ENCODE data around the gene LSM2. TPM values are rescaled to one million over a fixed set of nuclear protein-coding genes. Genes with fewer than 3 reads are reported as not detected.
A peak's percentile ranks its signal among the peaks of the same experiment; 100 is the strongest.

The LSM2 gene
- total and polyA plus RNA-seq, 9 of the 15 experiments (the other 6 are each of a cell fraction or from before 2014, with no cell fraction given) = 154 to 407 (median 223) TPM

GRCh38 chr6:31834367-31835250 lies 27.8 kb upstream of the LSM2 start (continued):
- TF ChIP-seq, protein P1, sequence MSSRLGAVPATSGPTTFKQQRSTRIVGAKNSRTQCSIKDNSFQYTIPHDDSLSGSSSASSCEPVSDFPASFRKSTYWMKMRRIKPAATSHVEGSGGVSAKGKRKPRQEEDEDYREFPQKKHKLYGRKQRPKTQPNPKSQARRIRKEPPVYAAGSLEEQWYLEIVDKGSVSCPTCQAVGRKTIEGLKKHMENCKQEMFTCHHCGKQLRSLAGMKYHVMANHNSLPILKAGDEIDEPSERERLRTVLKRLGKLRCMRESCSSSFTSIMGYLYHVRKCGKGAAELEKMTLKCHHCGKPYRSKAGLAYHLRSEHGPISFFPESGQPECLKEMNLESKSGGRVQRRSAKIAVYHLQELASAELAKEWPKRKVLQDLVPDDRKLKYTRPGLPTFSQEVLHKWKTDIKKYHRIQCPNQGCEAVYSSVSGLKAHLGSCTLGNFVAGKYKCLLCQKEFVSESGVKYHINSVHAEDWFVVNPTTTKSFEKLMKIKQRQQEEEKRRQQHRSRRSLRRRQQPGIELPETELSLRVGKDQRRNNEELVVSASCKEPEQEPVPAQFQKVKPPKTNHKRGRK (tag; IDR thresholded peaks at IDR 0.05) = no peak
- TF ChIP-seq FOXM1 (IDR thresholded peaks at IDR 0.05; ENCODE audit: low read depth) (peak; percentile 75; the same call in 1 of the 2 replicates), FOXM1 (CRISPR knock-in tag; IDR thresholded peaks at IDR 0.05; ENCODE audit: low read depth) (peak; percentile 95; the same call in 1 of the 2 replicates), POLR3A (IDR thresholded peaks at IDR 0.05; ENCODE audit: borderline replicate concordance, extremely low read depth, insufficient read depth, insufficient read length) (no peak), HMG20A (CRISPR knock-in tag; conservative IDR thresholded peaks at IDR 0.05) (no peak), POU5F1 (IDR thresholded peaks at IDR 0.05; ENCODE audit: borderline replicate concordance, low read depth, low read length, partially characterized antibody) (peak; percentile 33), KDM2B (CRISPR knock-in tag; IDR thresholded peaks at IDR 0.05) (peak; percentile 80), ZC3H4 (CRISPR knock-in tag; IDR thresholded peaks at IDR 0.05; ENCODE audit: borderline replicate concordance) (peak; percentile 69), PRMT5 (CRISPR knock-in tag; IDR thresholded peaks at IDR 0.05) (no peak), HSF4 (CRISPR knock-in tag; IDR thresholded peaks at IDR 0.05; ENCODE audit: borderline replicate concordance) (no peak; the same call in 1 of the 2 replicates), SMARCC2 (IDR thresholded peaks at IDR 0.05; ENCODE audit: low read depth) (peak; percentile 64), CXXC5 (CRISPR knock-in tag; IDR thresholded peaks at IDR 0.05) (peak; percentile 99), ZNF24 (IDR thresholded peaks at IDR 0.05) (peak; percentile 53; the same call in 1 of the 2 replicates), PURB (CRISPR knock-in tag; IDR thresholded peaks at IDR 0.05; ENCODE audit: low read depth) (no peak), THAP12 (CRISPR knock-in tag; IDR thresholded peaks at IDR 0.05) (peak; percentile 96)
- TF ChIP-seq, protein P2, sequence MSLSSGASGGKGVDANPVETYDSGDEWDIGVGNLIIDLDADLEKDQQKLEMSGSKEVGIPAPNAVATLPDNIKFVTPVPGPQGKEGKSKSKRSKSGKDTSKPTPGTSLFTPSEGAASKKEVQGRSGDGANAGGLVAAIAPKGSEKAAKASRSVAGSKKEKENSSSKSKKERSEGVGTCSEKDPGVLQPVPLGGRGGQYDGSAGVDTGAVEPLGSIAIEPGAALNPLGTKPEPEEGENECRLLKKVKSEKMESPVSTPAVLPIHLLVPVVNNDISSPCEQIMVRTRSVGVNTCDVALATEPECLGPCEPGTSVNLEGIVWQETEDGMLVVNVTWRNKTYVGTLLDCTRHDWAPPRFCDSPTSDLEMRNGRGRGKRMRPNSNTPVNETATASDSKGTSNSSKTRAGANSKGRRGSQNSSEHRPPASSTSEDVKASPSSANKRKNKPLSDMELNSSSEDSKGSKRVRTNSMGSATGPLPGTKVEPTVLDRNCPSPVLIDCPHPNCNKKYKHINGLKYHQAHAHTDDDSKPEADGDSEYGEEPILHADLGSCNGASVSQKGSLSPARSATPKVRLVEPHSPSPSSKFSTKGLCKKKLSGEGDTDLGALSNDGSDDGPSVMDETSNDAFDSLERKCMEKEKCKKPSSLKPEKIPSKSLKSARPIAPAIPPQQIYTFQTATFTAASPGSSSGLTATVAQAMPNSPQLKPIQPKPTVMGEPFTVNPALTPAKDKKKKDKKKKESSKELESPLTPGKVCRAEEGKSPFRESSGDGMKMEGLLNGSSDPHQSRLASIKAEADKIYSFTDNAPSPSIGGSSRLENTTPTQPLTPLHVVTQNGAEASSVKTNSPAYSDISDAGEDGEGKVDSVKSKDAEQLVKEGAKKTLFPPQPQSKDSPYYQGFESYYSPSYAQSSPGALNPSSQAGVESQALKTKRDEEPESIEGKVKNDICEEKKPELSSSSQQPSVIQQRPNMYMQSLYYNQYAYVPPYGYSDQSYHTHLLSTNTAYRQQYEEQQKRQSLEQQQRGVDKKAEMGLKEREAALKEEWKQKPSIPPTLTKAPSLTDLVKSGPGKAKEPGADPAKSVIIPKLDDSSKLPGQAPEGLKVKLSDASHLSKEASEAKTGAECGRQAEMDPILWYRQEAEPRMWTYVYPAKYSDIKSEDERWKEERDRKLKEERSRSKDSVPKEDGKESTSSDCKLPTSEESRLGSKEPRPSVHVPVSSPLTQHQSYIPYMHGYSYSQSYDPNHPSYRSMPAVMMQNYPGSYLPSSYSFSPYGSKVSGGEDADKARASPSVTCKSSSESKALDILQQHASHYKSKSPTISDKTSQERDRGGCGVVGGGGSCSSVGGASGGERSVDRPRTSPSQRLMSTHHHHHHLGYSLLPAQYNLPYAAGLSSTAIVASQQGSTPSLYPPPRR (CRISPR knock-in tag; IDR thresholded peaks at IDR 0.05; ENCODE audit: borderline replicate concordance) = no peak
